ENCODE results near the gene ZNF534.

- TF ChIP-seq CTCF (IDR thresholded peaks at IDR 0.05) = no peak
- no peak for TF ChIP-seq ZFX (IDR thresholded peaks at IDR 0.05; ENCODE audit: borderline replicate concordance)
Measured at GRCh38 chr19:52444506-52444905, 15.6 kb downstream of the ZNF534 start.
